PC-3 (cell line): ENCODE results near the gene ACSM3. TPM values are rescaled to one million over a fixed set of nuclear protein-coding genes. Genes with fewer than 3 reads are reported as not detected.
"Not testable (repeated sequence)": the region's sequence is repeated elsewhere in the genome, so short reads cannot be mapped to it uniquely, and the experiment has no call there.

Experiments
- ATAC-seq: fragments of 200-7000 bp; cut with Tn5 transposase; 2 replicates; pipeline ENCODE4 v1.9.1; 2020; ENCODE audit warnings: mild to moderate bottlenecking, moderate library complexity
- BruUV-seq: library from RNA; stranded (reverse); fragments of 400-500 nt; replicated peaks from 2 replicates; lab custom pipeline; 2021; lab: Mats Ljungman, UMichigan
- CTCF ChIA-PET: fragments of 300-600 bp; sonication (Branson Sonifier 250); formaldehyde crosslinking; loops from one replicate; lab custom pipeline; 2022; ENCODE audit warnings: antibody characterized with exemption; lab: Charles Lee
- POLR2A ChIA-PET: fragments of 300-600 bp; sonication (Branson Sonifier 250); formaldehyde crosslinking; loops from one replicate; lab custom pipeline; 2022; ENCODE audit warnings: antibody characterized with exemption; ENCODE audit not compliant: unreplicated experiment; lab: Charles Lee
- DNase-seq: peaks from one replicate; pipeline ENCODE4 v3.0.0-alpha.2; 2015
- H2AFZ ChIP-seq: fragments of 300-600 bp; sonication (generic); 2 replicates; pipeline ENCODE4 v1.6.0; 2016; ENCODE audit warnings: antibody characterized with exemption, low read length
- H3F3A ChIP-seq: fragments of 300-600 bp; sonication (generic); one replicate; pipeline ENCODE4 v1.6.0; 2017; ENCODE audit warnings: antibody characterized with exemption, low read length, control low read depth, mild to moderate bottlenecking; ENCODE audit not compliant: unreplicated experiment
- H3K27ac ChIP-seq: fragments of 300-600 bp; sonication (generic); 2 replicates; pipeline ENCODE4 v1.5.1; 2016; ENCODE audit warnings: mild to moderate bottlenecking, low read length
- H3K27me3 ChIP-seq: fragments of 300-600 bp; sonication (generic); 2 replicates; pipeline ENCODE4 v1.6.1; 2016; ENCODE audit warnings: low read length, mixed read lengths
- H3K36me3 ChIP-seq: fragments of 300-600 bp; sonication (generic); 2 replicates; pipeline ENCODE4 v1.6.1; 2016; ENCODE audit warnings: low read depth, mixed run types, low read length, mixed read lengths
- H3K4me1 ChIP-seq: fragments of 300-600 bp; sonication (generic); 2 replicates; pipeline ENCODE4 v1.5.1; 2016; ENCODE audit warnings: low read length; ENCODE audit not compliant: insufficient read depth
- H3K4me2 ChIP-seq: fragments of 300-600 bp; sonication (generic); 2 replicates; pipeline ENCODE4 v1.6.0; 2016; ENCODE audit warnings: low read length
- H3K4me3 ChIP-seq: fragments of 300-600 bp; sonication (generic); 2 replicates; pipeline ENCODE4 v1.5.1; 2016; ENCODE audit warnings: mild to moderate bottlenecking, low read length, mixed read lengths
- H3K79me2 ChIP-seq: fragments of 300-600 bp; sonication (generic); 2 replicates; pipeline ENCODE4 v1.6.1; 2017; ENCODE audit warnings: low read length, mixed read lengths
- H3K9ac ChIP-seq: fragments of 300-600 bp; sonication (generic); 2 replicates; pipeline ENCODE4 v1.6.0; 2016; ENCODE audit warnings: mild to moderate bottlenecking, low read length
- H3K9me2 ChIP-seq: fragments of 300-600 bp; sonication (generic); replicated peaks from 2 replicates; pipeline ENCODE4 v1.6.1; 2016; ENCODE audit warnings: mixed run types, low read length, mixed read lengths
- H3K9me3 ChIP-seq: fragments of 300-600 bp; sonication (generic); 2 replicates; pipeline ENCODE4 v1.6.1; 2016; ENCODE audit warnings: low read length, mixed read lengths
- H4K20me1 ChIP-seq: fragments of 300-600 bp; sonication (generic); 2 replicates; pipeline ENCODE4 v1.6.1; 2016; ENCODE audit warnings: low read length, mixed read lengths
- CTCF ChIP-seq: fragments of 300-600 bp; sonication (generic); conservative IDR thresholded peaks from 2 replicates; pipeline ENCODE4 v1.5.1; 2017; ENCODE audit warnings: antibody characterized with exemption, low read depth, mild to moderate bottlenecking, low read length
- EZH2 ChIP-seq: fragments of 300-600 bp; sonication (generic); IDR thresholded peaks from one replicate; pipeline ENCODE4 v1.6.1; 2017; ENCODE audit warnings: antibody characterized with exemption, mild to moderate bottlenecking, low read length; ENCODE audit not compliant: unreplicated experiment
- EZH2phosphoT487 ChIP-seq: fragments of 300-600 bp; sonication (generic); IDR thresholded peaks from 2 replicates; pipeline ENCODE4 v1.6.1; 2018; ENCODE audit warnings: mild to moderate bottlenecking, antibody characterized with exemption, low read length, borderline replicate concordance
- intact Hi-C: fragments of 100-400 bp; cut with micrococcal nuclease; formaldehyde crosslinking; loops from 2 replicates; pipeline ENCODE4 v1.9.0; 2023
- total RNA-seq: library from RNA; depleted of rRNA; stranded (reverse); fragments of >200 nt; gene quantifications from 2 replicates; pipeline ENCODE4 v1.2.3, GENCODE V29; 2014

ACSM3 gene
- total RNA-seq, 1 experiment from 2014 or later = 4.0 TPM

GRCh38 chr16:20750558-20750957 is 13.3 kb upstream of the ACSM3 start:
- H3K9ac ChIP-seq = no peak overlapping the region
- no peak overlapping the region for H2AFZ ChIP-seq
- BruUV-seq = no TSS peak
- no peak overlapping the region for H3K27ac ChIP-seq
- no peaks in the 10 kb centered on the region for H4K20me1 ChIP-seq
- ATAC-seq (no peak), DNase-seq (no peak)
- intact Hi-C loops = no loop called here
- H3K4me2 ChIP-seq = no peak overlapping the region
- H3K9me2 ChIP-seq = no peaks in the 10 kb centered on the region
- CTCF ChIA-PET = no interaction called here
- POLR2A ChIA-PET = no interaction called here
- no peak overlapping the region for H3K4me3 ChIP-seq
- TF ChIP-seq CTCF (no peak), EZH2phosphoT487 (no peak), EZH2 (no peak)
- no peaks in the 10 kb centered on the region for H3K79me2 ChIP-seq
- H3F3A ChIP-seq = no peaks in the 10 kb centered on the region
- H3K36me3 ChIP-seq = no peaks in the 10 kb centered on the region
- H3K4me1 ChIP-seq = no peaks in the 10 kb centered on the region
- 0 out of 2 replicates have a peak, but pooled peaks cover 3% of the 10 kb centered on the region for H3K27me3 ChIP-seq
- H3K9me3 ChIP-seq = no peaks in the 10 kb centered on the region

GRCh38 chr16:20753727-20754126 is 10.1 kb upstream of the ACSM3 start:
- ATAC-seq (no peak), DNase-seq (no peak)
- Histone ChIP-seq H3K79me2 (no peaks in the 10 kb centered on the region), H3K4me3 (no peak overlapping the region), H3K4me2 (no peak overlapping the region), H3K9me2 (no peaks in the 10 kb centered on the region), H3K9me3 (no peaks in the 10 kb centered on the region), H4K20me1 (no peaks in the 10 kb centered on the region), H3K9ac (no peak overlapping the region), H3F3A (no peaks in the 10 kb centered on the region), H3K27ac (no peak overlapping the region), H3K4me1 (no peaks in the 10 kb centered on the region), H2AFZ (no peak overlapping the region), H3K27me3 (0 out of 2 replicates have a peak, but pooled peaks cover 3% of the 10 kb centered on the region), H3K36me3 (no peaks in the 10 kb centered on the region)
- TF ChIP-seq EZH2phosphoT487 = no peak
- TF ChIP-seq CTCF = no peak
- no peak for TF ChIP-seq EZH2
- intact Hi-C loops = no loop called here
- no TSS peak for BruUV-seq
- POLR2A ChIA-PET = no interaction called here
- CTCF ChIA-PET = no interaction called here

- ChIA-PET POLR2A (no interaction called here), CTCF (no interaction called here)
- Histone ChIP-seq H4K20me1 (no peaks in the 10 kb centered on the region), H3K9me3 (no peaks in the 10 kb centered on the region), H3K4me2 (no peak overlapping the region), H3K27me3 (0 out of 2 replicates have a peak, but pooled peaks cover 3% of the 10 kb centered on the region), H3K9ac (no peak overlapping the region), H3F3A (no peaks in the 10 kb centered on the region), H3K27ac (no peak overlapping the region), H3K4me3 (no peak overlapping the region), H3K36me3 (no peaks in the 10 kb centered on the region), H3K4me1 (no peaks in the 10 kb centered on the region), H3K9me2 (no peaks in the 10 kb centered on the region), H2AFZ (no peak overlapping the region), H3K79me2 (no peaks in the 10 kb centered on the region)
- BruUV-seq = no TSS peak
- DNase-seq (no peak), ATAC-seq (no peak)
- intact Hi-C loops = no loop called here
- TF ChIP-seq EZH2 (no peak), CTCF (no peak), EZH2phosphoT487 (no peak)
Measured at GRCh38 chr16:20755238-20755637, 8.6 kb upstream of the ACSM3 start.

GRCh38 chr16:20755799-20756198 is 8.0 kb upstream of the ACSM3 start:
- H3K27me3 ChIP-seq, H3K79me2 ChIP-seq, POLR2A ChIA-PET, ATAC-seq, H3K9me3 ChIP-seq, intact Hi-C loops, H3K4me3 ChIP-seq, H3K36me3 ChIP-seq, H3K27ac ChIP-seq, H3F3A ChIP-seq, H2AFZ ChIP-seq, H3K9me2 ChIP-seq, H3K9ac ChIP-seq, DNase-seq, H3K4me2 ChIP-seq, CTCF ChIA-PET, H3K4me1 ChIP-seq, H4K20me1 ChIP-seq, BruUV-seq: not testable (repeated sequence)
